Measurements from ENCODE around the gene RAB44.

Gene RAB44

GRCh38 chr6:36676141-36677058 is 21.2 kb upstream of the RAB44 start:
- no peaks in the 10 kb centered on the region for H3K9me3 Mint-ChIP-seq
- no peak for DNase-seq (ENCODE audit: low spot score)
- H3K36me3 Mint-ChIP-seq (ENCODE audit: low read depth), result peaks cover 12% of the 10 kb centered on the region
- H3K4me3 Mint-ChIP-seq, result peak overlapping the region; percentile 81
- H3K27ac Mint-ChIP-seq, result peak overlapping the region; percentile 66
- peaks cover 37% of the 10 kb centered on the region for H3K4me1 Mint-ChIP-seq (ENCODE audit: low read depth)
- peaks cover 5% of the 10 kb centered on the region for H3K27me3 Mint-ChIP-seq (ENCODE audit: low read depth)

DNA sequence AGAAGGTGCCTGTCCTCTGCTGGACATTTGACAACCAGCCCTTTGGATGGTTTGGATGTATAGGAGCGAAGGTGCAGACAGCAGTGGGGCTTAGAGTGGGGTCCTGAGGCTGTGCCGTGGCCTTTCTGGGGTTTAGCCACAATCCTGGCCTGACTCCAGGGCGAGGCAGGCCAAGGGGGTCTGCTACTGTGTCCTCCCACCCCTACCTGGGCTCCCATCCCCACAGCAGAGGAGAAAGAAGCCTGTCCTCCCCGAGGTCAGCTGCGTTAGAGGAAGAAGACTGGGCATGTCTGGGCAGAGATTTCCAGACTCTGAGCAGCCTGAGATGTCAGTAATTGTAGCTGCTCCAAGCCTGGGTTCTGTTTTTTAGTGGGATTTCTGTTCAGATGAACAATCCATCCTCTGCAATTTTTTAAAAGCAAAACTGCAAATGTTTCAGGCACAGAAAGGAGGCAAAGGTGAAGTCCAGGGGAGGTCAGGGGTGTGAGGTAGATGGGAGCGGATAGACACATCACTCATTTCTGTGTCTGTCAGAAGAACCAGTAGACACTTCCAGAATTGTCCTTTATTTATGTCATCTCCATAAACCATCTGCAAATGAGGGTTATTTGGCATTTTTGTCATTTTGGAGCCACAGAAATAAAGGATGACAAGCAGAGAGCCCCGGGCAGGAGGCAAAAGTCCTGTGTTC is 20.4 kb upstream of the RAB44 start:
- no peaks in the 10 kb centered on the region for H3K9me3 Mint-ChIP-seq
- peak overlapping the region; percentile 81 for H3K4me3 Mint-ChIP-seq
- H3K27me3 Mint-ChIP-seq (ENCODE audit: low read depth), result peaks cover 5% of the 10 kb centered on the region
- no peak for DNase-seq (ENCODE audit: low spot score)
- peaks cover 12% of the 10 kb centered on the region for H3K36me3 Mint-ChIP-seq (ENCODE audit: low read depth)
- H3K27ac Mint-ChIP-seq, result peak overlapping the region; percentile 56
- H3K4me1 Mint-ChIP-seq (ENCODE audit: low read depth), result peaks cover 40% of the 10 kb centered on the region

- DNase-seq (ENCODE audit: low spot score), result no peak
- Mint-ChIP-seq H3K4me1 (ENCODE audit: low read depth) (peaks cover 47% of the 10 kb centered on the region), H3K27me3 (ENCODE audit: low read depth) (peaks cover 5% of the 10 kb centered on the region), H3K36me3 (ENCODE audit: low read depth) (peaks cover 17% of the 10 kb centered on the region), H3K9me3 (no peaks in the 10 kb centered on the region), H3K27ac (peak overlapping the region; percentile 84), H3K4me3 (peak overlapping the region; percentile 81)
Measured at GRCh38 chr6:36677753-36678487, 19.7 kb upstream of the RAB44 start.

DNA sequence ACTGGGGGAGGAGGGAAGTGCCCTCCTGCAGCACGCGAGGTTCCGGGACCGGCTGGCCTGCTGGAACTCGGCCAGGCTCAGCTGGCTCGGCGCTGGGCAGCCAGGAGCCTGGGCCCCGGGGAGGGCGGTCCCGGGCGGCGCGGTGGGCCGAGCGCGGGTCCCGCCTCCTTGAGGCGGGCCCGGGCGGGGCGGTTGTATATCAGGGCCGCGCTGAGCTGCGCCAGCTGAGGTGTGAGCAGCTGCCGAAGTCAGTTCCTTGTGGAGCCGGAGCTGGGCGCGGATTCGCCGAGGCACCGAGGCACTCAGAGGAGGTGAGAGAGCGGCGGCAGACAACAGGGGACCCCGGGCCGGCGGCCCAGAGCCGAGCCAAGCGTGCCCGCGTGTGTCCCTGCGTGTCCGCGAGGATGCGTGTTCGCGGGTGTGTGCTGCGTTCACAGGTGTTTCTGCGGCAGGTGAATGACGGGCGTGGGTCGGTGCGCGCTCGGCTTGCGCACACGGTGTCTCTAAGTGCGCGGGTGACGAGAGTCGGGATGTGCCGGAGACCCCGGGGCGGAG is 19.1 kb upstream of the RAB44 start, which contains the start of gene CDKN1A:
Gene CDKN1A, plus strand, starts transcription at position 227 of the 555 bp plus-strand sequence. CDS start 5,388 bp downstream, outside the sequence.
- peak within 1 kb of the TSS; percentile 92 for H3K27ac Mint-ChIP-seq
- peaks cover 54% of the 10 kb centered on the region for H3K4me1 Mint-ChIP-seq (ENCODE audit: low read depth)
- peaks cover 22% of the 10 kb centered on the region for H3K36me3 Mint-ChIP-seq (ENCODE audit: low read depth)
- peak within 1 kb of the TSS; percentile 97 for H3K4me3 Mint-ChIP-seq
- H3K27me3 Mint-ChIP-seq (ENCODE audit: low read depth), result peaks cover 5% of the 10 kb centered on the region
- DNase-seq (ENCODE audit: low spot score), result peak; percentile 76
- no peaks in the 10 kb centered on the region for H3K9me3 Mint-ChIP-seq

- Mint-ChIP-seq H3K9me3 (no peaks in the 10 kb centered on the region), H3K4me3 (peak overlapping the region; percentile 97), H3K27ac (peak overlapping the region; percentile 92), H3K36me3 (ENCODE audit: low read depth) (peaks cover 27% of the 10 kb centered on the region), H3K4me1 (ENCODE audit: low read depth) (peaks cover 58% of the 10 kb centered on the region), H3K27me3 (ENCODE audit: low read depth) (peaks cover 5% of the 10 kb centered on the region)
- peak; percentile 30 for DNase-seq (ENCODE audit: low spot score)
Measured at GRCh38 chr6:36679043-36679833, 18.4 kb upstream of the RAB44 start.

- H3K36me3 Mint-ChIP-seq (ENCODE audit: low read depth), result peaks cover 51% of the 10 kb centered on the region
- H3K4me3 Mint-ChIP-seq, result peak overlapping the region; percentile 69
- peak overlapping the region; percentile 49 for H3K27ac Mint-ChIP-seq
- peaks cover 41% of the 10 kb centered on the region for H3K4me1 Mint-ChIP-seq (ENCODE audit: low read depth)
- peak; percentile 55 for DNase-seq (ENCODE audit: low spot score)
- H3K9me3 Mint-ChIP-seq, result no peaks in the 10 kb centered on the region
- peaks cover 5% of the 10 kb centered on the region for H3K27me3 Mint-ChIP-seq (ENCODE audit: low read depth)
Measured at GRCh38 chr6:36682328-36683144, 15.1 kb upstream of the RAB44 start.

DNA sequence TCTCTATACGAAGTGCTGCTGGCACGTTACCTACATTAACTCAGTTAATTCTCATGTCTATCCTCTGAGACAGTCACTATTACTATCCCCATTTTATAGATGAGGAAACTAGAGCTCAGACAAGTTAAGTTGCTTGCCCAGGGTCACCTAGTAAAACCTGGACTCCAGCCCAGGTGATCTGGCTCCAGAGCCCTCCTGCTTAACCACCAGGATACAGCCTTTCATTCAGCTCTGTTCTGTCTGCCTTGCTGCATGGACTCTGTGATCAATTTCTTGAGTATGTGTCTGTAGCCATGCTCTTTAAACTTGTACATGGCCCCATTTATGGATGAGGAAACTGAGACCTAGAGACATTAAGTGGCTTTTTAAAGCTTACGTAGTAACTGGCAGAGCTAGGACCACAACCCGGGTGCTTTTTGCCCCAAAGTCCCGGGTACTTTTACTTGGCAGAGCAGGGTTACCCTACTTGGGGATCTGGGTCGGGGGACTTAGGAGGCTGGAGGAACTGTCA is 14.4 kb upstream of the RAB44 start:
- Mint-ChIP-seq H3K27me3 (ENCODE audit: low read depth) (peaks cover 5% of the 10 kb centered on the region), H3K9me3 (no peaks in the 10 kb centered on the region), H3K4me1 (ENCODE audit: low read depth) (peaks cover 34% of the 10 kb centered on the region), H3K27ac (peak overlapping the region; percentile 49), H3K4me3 (no peak overlapping the region), H3K36me3 (ENCODE audit: low read depth) (peaks cover 54% of the 10 kb centered on the region)
- DNase-seq (ENCODE audit: low spot score), result no peak

GRCh38 chr6:36683656-36684446 is 13.8 kb upstream of the RAB44 start:
- H3K27ac Mint-ChIP-seq, result peak overlapping the region; percentile 49
- H3K27me3 Mint-ChIP-seq (ENCODE audit: low read depth), result peaks cover 2% of the 10 kb centered on the region
- H3K9me3 Mint-ChIP-seq, result no peaks in the 10 kb centered on the region
- H3K4me1 Mint-ChIP-seq (ENCODE audit: low read depth), result peaks cover 30% of the 10 kb centered on the region
- no peak overlapping the region for H3K4me3 Mint-ChIP-seq
- DNase-seq (ENCODE audit: low spot score), result no peak
- peaks cover 50% of the 10 kb centered on the region for H3K36me3 Mint-ChIP-seq (ENCODE audit: low read depth)

DNA sequence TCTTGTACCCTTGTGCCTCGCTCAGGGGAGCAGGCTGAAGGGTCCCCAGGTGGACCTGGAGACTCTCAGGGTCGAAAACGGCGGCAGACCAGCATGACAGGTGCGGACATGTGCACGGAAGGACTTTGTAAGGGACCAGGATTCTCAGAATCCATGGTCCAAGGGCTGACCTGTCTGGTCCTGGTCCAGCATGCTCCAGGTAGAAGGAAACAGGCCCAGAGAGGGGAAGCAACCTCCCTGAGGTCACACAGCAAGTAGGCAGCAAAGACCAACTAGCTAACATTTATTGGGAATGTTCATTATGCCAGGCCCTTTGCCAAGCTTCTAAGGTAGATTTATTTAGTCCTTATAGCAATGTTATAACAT is 13.2 kb upstream of the RAB44 start:
- H3K4me3 Mint-ChIP-seq, result no peak overlapping the region
- no peak overlapping the region for H3K27ac Mint-ChIP-seq
- H3K4me1 Mint-ChIP-seq (ENCODE audit: low read depth), result peaks cover 30% of the 10 kb centered on the region
- DNase-seq (ENCODE audit: low spot score), result no peak
- peaks cover 2% of the 10 kb centered on the region for H3K27me3 Mint-ChIP-seq (ENCODE audit: low read depth)
- peaks cover 49% of the 10 kb centered on the region for H3K36me3 Mint-ChIP-seq (ENCODE audit: low read depth)
- no peaks in the 10 kb centered on the region for H3K9me3 Mint-ChIP-seq

DNA sequence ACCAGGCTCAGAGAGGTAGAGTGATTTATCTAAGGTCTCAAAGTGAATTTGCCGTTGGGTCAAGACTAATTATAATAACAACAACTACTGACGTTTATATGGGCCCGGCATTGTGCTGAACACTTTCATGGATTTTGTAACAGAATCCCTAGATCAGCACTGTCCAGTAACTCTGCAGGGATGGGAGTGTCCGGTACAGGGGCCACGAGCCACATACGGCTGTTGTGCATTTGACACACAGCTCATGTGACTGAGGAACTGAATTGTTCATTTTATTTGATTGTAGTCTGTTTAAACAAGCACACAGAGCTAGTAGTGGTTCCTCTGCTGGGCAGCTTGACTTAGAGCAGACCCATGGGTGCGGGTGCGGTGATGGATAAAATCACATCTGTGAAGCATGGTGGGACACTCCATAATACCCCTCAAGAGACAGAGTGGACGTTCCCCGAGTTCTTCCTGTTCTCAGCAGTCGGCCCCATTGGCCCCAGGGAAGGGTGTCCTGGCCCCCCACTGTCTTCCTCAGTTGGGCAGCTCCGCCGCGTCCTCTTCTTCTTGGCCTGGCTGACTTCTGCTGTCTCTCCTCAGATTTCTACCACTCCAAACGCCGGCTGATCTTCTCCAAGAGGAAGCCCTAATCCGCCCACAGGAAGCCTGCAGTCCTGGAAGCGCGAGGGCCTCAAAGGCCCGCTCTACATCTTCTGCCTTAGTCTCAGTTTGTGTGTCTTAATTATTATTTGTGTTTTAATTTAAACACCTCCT is 12.3 kb upstream of the RAB44 start:
- no peaks in the 10 kb centered on the region for H3K27me3 Mint-ChIP-seq (ENCODE audit: low read depth)
- H3K4me1 Mint-ChIP-seq (ENCODE audit: low read depth), result peaks cover 32% of the 10 kb centered on the region
- H3K4me3 Mint-ChIP-seq, result no peak overlapping the region
- H3K9me3 Mint-ChIP-seq, result no peaks in the 10 kb centered on the region
- peaks cover 47% of the 10 kb centered on the region for H3K36me3 Mint-ChIP-seq (ENCODE audit: low read depth)
- H3K27ac Mint-ChIP-seq, result no peak overlapping the region
- DNase-seq (ENCODE audit: low spot score), result no peak

- Mint-ChIP-seq H3K27ac (no peak overlapping the region), H3K4me1 (ENCODE audit: low read depth) (peaks cover 33% of the 10 kb centered on the region), H3K4me3 (no peak overlapping the region), H3K9me3 (no peaks in the 10 kb centered on the region), H3K27me3 (ENCODE audit: low read depth) (no peaks in the 10 kb centered on the region), H3K36me3 (ENCODE audit: low read depth) (peaks cover 43% of the 10 kb centered on the region)
- DNase-seq (ENCODE audit: low spot score), result no peak
Measured at GRCh38 chr6:36685926-36686667, 11.5 kb upstream of the RAB44 start.

Measured in T-helper 2 cell treated with Interferon-gamma antibody and Interleukin-4, amounts not matched to agents 5 μg/mL and 100 μg/mL, for 36 hours (primary cell).